ENCODE data around the gene PDE9A. TPM values are rescaled to one million over a fixed set of nuclear protein-coding genes. Genes with fewer than 3 reads are reported as not detected.

PDE9A gene
- total RNA-seq, 1 donor = not detected

DNA sequence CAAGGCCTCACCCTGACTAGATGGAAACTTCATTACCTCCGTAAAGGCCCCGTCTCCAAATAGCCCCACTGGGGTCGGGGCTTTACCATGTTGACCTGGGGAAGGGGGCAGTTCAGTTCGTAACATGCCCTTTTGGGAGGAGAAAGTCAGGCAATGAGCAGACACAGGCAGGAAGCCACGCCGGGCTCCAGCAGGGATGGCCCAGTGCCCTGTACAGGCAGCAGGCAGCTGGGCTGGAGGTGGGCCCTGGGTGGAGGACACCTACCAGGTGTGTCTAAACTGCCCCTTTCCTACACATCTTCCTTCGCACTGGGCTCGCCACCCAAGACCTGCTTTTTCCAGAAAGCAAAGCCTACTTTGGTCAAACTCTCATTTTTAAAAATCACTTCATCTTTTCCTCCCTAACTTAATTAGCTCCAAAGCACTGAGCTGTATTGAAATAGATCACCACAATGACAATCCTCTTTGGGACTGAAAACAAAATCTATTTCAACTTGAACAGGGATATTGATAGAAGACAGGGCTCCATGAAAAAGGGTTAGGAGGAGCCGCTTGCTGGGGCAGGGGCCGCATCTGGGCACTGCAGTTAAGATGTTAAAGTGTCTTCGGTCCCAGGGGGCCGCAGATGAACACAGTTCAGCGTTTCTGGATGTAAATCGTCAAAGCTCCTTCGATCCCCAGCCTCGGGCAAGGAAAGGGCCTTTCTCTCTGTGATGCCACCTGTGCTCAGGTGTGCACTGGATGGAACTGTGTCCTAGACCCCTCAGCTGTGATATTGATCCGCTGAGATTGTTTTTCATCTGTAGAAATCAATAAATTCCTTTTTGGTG is 104.6 kb downstream of the PDE9A start:
- DNase-seq (ENCODE audit: low read depth) = no peak

DNA sequence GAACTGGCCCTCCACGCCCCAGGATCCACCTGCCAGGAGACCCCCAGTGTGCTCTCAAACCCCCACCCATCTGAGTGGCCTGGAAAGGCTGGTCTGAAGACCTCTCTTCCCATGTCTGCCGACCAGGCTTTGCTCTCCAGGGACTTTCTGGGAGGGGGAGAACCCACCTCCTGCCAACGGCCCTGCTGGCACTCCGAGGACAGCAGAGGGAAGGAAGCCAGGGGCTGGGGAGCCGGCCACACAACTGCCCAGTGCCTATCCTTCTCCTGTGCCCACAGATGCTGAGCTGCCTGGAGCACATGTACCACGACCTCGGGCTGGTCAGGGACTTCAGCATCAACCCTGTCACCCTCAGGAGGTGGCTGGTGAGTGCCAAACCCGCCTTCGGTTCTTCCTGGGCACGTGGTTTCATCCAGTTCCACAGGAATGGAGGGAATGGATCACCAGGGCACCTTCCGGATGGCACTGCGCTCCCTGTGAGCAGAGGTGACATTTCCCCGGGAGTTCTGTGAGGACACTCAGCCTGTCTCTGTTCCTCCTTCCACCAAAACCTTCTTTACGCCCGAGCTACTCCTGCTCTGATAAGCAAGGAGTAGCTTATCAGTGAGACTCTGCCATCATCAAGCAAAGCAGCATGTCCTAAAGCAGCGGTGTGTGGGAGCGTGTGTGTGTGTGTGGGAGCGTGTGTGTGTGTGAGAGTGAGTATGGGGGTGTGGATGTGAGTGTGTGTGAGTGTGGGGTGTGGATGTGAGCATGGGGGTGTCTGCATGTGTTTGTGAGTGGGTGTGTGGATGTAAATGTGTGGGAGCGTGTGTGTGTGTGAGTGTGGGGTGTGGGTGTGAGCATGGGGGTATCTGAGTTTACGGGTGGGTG is 105.5 kb downstream of the PDE9A start:
- TF ChIP-seq, protein P1, sequence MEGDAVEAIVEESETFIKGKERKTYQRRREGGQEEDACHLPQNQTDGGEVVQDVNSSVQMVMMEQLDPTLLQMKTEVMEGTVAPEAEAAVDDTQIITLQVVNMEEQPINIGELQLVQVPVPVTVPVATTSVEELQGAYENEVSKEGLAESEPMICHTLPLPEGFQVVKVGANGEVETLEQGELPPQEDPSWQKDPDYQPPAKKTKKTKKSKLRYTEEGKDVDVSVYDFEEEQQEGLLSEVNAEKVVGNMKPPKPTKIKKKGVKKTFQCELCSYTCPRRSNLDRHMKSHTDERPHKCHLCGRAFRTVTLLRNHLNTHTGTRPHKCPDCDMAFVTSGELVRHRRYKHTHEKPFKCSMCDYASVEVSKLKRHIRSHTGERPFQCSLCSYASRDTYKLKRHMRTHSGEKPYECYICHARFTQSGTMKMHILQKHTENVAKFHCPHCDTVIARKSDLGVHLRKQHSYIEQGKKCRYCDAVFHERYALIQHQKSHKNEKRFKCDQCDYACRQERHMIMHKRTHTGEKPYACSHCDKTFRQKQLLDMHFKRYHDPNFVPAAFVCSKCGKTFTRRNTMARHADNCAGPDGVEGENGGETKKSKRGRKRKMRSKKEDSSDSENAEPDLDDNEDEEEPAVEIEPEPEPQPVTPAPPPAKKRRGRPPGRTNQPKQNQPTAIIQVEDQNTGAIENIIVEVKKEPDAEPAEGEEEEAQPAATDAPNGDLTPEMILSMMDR (IDR thresholded peaks at IDR 0.05; ENCODE audit: insufficient read depth, low read length) = no peak
- no peak for DNase-seq (ENCODE audit: low read depth)
- no peak overlapping the region for H3K4me3 ChIP-seq (ENCODE audit: low read depth, low read length)

More for the DNA sequence above, 104.6 kb downstream of the PDE9A start:
- H3K4me3 ChIP-seq (ENCODE audit: low read depth, low read length) = no peak overlapping the region
- TF ChIP-seq, protein P1 (IDR thresholded peaks at IDR 0.05; ENCODE audit: insufficient read depth, low read length) = no peak

DNA sequence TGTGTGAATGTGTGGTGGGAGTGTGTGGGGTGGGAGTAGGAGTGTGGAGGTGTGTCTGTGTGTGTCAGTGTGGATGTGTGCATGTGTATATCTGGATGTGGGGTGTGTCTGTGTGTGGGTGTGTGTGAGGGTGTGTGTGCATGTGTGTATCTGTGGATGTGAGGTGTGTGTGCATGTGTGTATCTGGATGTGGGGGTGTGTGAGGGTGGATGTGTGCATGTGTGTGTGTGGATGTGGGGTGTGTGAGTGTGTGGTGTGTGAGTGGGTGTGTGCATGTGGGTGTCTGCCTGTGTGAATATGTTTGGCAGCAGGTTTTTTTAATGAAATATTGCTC is 106.1 kb downstream of the PDE9A start:
- no peak for DNase-seq (ENCODE audit: low read depth)
- H3K4me3 ChIP-seq (ENCODE audit: low read depth, low read length) = no peak overlapping the region
- TF ChIP-seq, protein P1 (IDR thresholded peaks at IDR 0.05; ENCODE audit: insufficient read depth, low read length) = no peak

DNA sequence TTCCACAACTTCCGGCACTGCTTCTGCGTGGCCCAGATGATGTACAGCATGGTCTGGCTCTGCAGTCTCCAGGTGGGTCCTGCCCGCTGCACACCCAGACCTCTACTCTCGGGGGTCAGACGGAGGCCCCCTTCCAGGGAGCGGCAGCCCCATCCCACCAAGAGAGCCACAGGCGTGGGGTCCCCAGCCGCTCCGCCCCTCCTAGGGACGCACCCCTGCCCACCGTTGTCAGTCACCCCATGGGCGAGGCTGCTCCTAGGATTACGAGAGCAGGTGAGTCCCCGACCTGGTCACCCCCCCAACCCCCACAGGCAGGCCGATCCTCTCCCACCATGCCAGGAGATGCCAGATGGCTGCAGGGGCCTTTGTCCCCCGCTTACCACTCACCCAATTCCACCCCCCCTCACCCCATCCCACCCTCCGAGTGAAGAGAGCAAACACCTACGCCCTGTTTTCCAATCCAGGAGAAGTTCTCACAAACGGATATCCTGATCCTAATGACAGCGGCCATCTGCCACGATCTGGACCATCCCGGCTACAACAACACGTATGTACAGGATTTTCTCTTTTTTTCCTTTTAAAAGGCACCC is 107.0 kb downstream of the PDE9A start:
- H3K4me3 ChIP-seq (ENCODE audit: low read depth, low read length) = no peak overlapping the region
- TF ChIP-seq, protein P1 (IDR thresholded peaks at IDR 0.05; ENCODE audit: insufficient read depth, low read length) = no peak
- no peak for DNase-seq (ENCODE audit: low read depth)

DNA sequence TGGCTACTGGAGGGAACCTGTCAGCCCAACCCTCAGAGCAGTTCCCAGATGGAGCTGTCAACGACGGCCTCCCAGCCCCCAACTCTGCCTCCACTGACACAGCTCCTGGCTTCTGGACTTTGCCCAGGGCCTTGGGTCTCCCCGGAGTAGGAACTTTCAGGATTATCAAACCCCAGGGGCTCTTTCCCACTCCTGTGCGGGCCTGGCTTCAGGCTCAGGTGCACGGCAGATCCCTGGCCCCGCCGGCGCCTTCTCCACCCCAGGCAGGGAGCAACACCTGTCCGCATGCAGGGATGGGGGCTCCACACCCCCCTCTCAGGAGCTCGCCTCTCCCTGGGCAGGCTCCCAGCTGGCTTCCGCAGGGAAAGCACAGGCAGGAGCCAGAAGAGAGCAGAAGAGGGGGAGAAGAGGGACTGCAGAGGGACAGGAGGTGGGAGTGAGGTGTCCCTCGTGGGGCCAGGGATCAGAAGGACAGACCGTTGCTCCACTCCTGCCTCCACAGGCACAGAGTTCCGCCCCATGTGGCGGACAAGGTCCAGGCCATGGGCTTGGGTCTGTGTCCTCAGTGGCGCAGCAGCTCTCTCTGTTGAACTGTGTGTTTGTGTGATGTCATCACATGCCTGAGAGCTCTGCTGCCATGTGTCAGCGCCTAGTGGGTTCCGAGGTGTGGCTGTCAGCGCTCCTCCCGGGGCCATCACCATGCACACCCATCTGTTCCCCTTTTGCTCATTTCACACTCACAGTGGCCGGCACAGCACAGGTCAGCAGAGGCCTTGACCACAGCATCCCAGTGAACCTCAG is 107.7 kb downstream of the PDE9A start:
- H3K4me3 ChIP-seq (ENCODE audit: low read depth, low read length) = no peak overlapping the region
- TF ChIP-seq, protein P1 (IDR thresholded peaks at IDR 0.05; ENCODE audit: insufficient read depth, low read length) = no peak
- DNase-seq (ENCODE audit: low read depth) = no peak

DNA sequence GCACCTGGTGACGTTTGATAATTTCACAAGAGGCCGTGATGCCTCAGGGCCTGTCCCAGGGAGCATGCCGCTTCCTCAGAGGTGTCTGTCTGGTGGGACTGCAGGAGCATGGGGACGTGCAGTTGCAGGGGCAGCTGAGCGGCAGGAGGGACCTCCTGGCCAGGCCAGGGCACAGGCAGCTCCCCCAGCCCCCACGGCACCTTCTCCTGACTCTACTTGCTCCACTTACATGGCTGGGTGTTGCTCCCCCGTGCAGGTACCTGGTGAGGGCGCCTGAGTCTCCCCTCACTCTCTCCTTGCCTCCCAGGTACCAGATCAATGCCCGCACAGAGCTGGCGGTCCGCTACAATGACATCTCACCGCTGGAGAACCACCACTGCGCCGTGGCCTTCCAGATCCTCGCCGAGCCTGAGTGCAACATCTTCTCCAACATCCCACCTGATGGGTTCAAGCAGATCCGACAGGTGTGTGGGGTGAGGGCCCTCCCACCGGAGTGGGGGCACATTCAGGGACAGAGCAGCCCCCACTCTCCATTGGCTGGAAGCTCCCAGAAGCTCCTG is 108.4 kb downstream of the PDE9A start:
- no peak for DNase-seq (ENCODE audit: low read depth)
- no peak overlapping the region for H3K4me3 ChIP-seq (ENCODE audit: low read depth, low read length)
- TF ChIP-seq, protein P1 (IDR thresholded peaks at IDR 0.05; ENCODE audit: insufficient read depth, low read length) = no peak
